ENCODE data around the gene ZBTB5. TPM values are rescaled to one million over a fixed set of nuclear protein-coding genes. Genes with fewer than 3 reads are reported as not detected.

The ZBTB5 gene
- total and polyA plus RNA-seq, 2 of the 8 experiments (the other 6 are each of a cell fraction or from before 2014, with no cell fraction given), result 13.3 to 14.5 TPM

DNA sequence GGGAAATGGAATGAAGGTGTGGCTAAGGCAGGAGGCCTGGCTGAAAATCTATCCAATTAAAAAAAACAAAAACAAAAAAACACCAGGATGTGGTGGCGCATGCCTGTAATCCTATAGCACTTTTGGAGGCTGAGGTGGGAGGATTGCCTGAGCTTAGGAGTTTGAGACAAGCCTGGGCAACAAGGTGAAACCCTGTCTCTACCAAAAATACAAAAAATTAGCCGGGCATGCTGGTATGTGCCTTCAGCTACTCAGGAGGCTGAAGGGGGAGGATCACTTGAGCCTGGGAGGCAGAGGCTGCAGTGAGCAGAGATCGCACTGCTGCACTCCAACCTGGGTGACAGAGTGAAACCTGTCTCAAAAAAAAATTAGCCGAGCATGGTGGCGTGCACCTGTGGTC, 21.7 kb downstream of the ZBTB5 start (continued):
- TF ChIP-seq, protein P1, sequence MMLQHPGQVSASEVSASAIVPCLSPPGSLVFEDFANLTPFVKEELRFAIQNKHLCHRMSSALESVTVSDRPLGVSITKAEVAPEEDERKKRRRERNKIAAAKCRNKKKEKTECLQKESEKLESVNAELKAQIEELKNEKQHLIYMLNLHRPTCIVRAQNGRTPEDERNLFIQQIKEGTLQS (IDR thresholded peaks at IDR 0.05; ENCODE audit: insufficient read depth, low read depth, low read length), result no peak
- TF ChIP-seq GABPA (IDR thresholded peaks at IDR 0.05; ENCODE audit: borderline replicate concordance, insufficient read depth, low read length), result no peak
- no peak for TF ChIP-seq YY1 (IDR thresholded peaks at IDR 0.05; ENCODE audit: low read depth, low read length)
- TF ChIP-seq KDM1A (IDR thresholded peaks at IDR 0.05; ENCODE audit: borderline replicate concordance, low read length), result no peak
- TF ChIP-seq EGR1 (IDR thresholded peaks at IDR 0.05; ENCODE audit: borderline replicate concordance, low read depth, low read length), result no peak
- TF ChIP-seq ZNF274 (IDR thresholded peaks at IDR 0.05; ENCODE audit: borderline replicate concordance, extremely low read depth, low read length), result no peak
- TF ChIP-seq EZH2 (IDR thresholded peaks at IDR 0.05; ENCODE audit: low read depth, low read length, severe bottlenecking), result no peak

Measured in H1 (cell line).